ENCODE measurements around the gene ZSCAN31. TPM values are rescaled to one million over a fixed set of nuclear protein-coding genes. Genes with fewer than 3 reads are reported as not detected.
A peak's percentile ranks its signal among the peaks of the same experiment; 100 is the strongest.

The ZSCAN31 gene
- total RNA-seq, result 4.7 and 6.1 TPM in 2 replicates
- long read RNA-seq, transcript ZSCAN31-208 (3 exons, 1,005 nt), result minor isoform, 5 of 29 reads
- long read RNA-seq, transcript ZSCAN31-201 (4 exons, 2,619 nt), result major isoform, 8 of 29 reads
- long read RNA-seq, transcript ZSCAN31-209 (4 exons, 3,050 nt), result major isoform, 8 of 29 reads
- long read RNA-seq, partial matches to known transcripts, result 1 of 29 reads
- long read RNA-seq, other reads (novel, unspliced or antisense), result 3 of 29 reads

- H3K9me3 Mint-ChIP-seq (ENCODE audit: low read depth), result peaks cover 20% of the 10 kb centered on the region
- DNase-seq (ENCODE audit: low spot score, unreplicated experiment), result peak; percentile 74
- H3K4me3 Mint-ChIP-seq (ENCODE audit: low read depth), result no peak within 1 kb of the TSS
- H3K36me3 Mint-ChIP-seq (ENCODE audit: insufficient read depth), result peaks cover 7% of the 10 kb centered on the region
- H3K27ac Mint-ChIP-seq, result no peak within 1 kb of the TSS
- H3K27me3 Mint-ChIP-seq, result no peaks in the 10 kb centered on the region
- no peak for TF ChIP-seq CTCF (IDR thresholded peaks at IDR 0.05; ENCODE audit: unreplicated experiment)
- peaks cover 7% of the 10 kb centered on the region for H3K4me1 Mint-ChIP-seq (ENCODE audit: low read depth)
Observed at GRCh38 chr6:28335564-28336283, at the start of gene ZSCAN31. Gene ZSCAN31 (minus strand): TSS chr6:28336148. CDS start chr6:28329683, 6,465 bp downstream.

- TF ChIP-seq CTCF (IDR thresholded peaks at IDR 0.05; ENCODE audit: unreplicated experiment), result no peak
- no peak for DNase-seq (ENCODE audit: low spot score, unreplicated experiment)
- peaks cover 24% of the 10 kb centered on the region for H3K36me3 Mint-ChIP-seq (ENCODE audit: insufficient read depth)
- H3K4me3 Mint-ChIP-seq (ENCODE audit: low read depth), result peak overlapping the region; percentile 79
- no peaks in the 10 kb centered on the region for H3K27me3 Mint-ChIP-seq
- no peaks in the 10 kb centered on the region for H3K9me3 Mint-ChIP-seq (ENCODE audit: low read depth)
- H3K27ac Mint-ChIP-seq, result peak overlapping the region; percentile 97
- H3K4me1 Mint-ChIP-seq (ENCODE audit: low read depth), result peaks cover 27% of the 10 kb centered on the region
Observed at GRCh38 chr6:28384143-28384533, 48.2 kb upstream of the ZSCAN31 start.

- peak; percentile 73 for DNase-seq (ENCODE audit: low spot score, unreplicated experiment)
- Mint-ChIP-seq H3K4me3 (ENCODE audit: low read depth) (peak overlapping the region; percentile 79), H3K27ac (peak overlapping the region; percentile 97), H3K27me3 (no peaks in the 10 kb centered on the region), H3K9me3 (ENCODE audit: low read depth) (no peaks in the 10 kb centered on the region), H3K4me1 (ENCODE audit: low read depth) (peaks cover 27% of the 10 kb centered on the region), H3K36me3 (ENCODE audit: insufficient read depth) (peaks cover 24% of the 10 kb centered on the region)
- peak; percentile 62 for TF ChIP-seq CTCF (IDR thresholded peaks at IDR 0.05; ENCODE audit: unreplicated experiment)
Observed at GRCh38 chr6:28383235-28384142, 47.5 kb upstream of the ZSCAN31 start.

GRCh38 chr6:28380381-28380780, 44.4 kb upstream of the ZSCAN31 start:
- no peaks in the 10 kb centered on the region for H3K27me3 Mint-ChIP-seq
- no peaks in the 10 kb centered on the region for H3K9me3 Mint-ChIP-seq (ENCODE audit: low read depth)
- DNase-seq (ENCODE audit: low spot score, unreplicated experiment), result no peak
- H3K27ac Mint-ChIP-seq, result no peak overlapping the region
- no peak for TF ChIP-seq CTCF (IDR thresholded peaks at IDR 0.05; ENCODE audit: unreplicated experiment)
- peaks cover 31% of the 10 kb centered on the region for H3K36me3 Mint-ChIP-seq (ENCODE audit: insufficient read depth)
- H3K4me3 Mint-ChIP-seq (ENCODE audit: low read depth), result no peak overlapping the region
- peaks cover 29% of the 10 kb centered on the region for H3K4me1 Mint-ChIP-seq (ENCODE audit: low read depth)

GRCh38 chr6:28378644-28379043, 42.7 kb upstream of the ZSCAN31 start:
- Mint-ChIP-seq H3K27ac (no peak overlapping the region), H3K4me3 (ENCODE audit: low read depth) (no peak overlapping the region), H3K4me1 (ENCODE audit: low read depth) (peaks cover 27% of the 10 kb centered on the region), H3K27me3 (no peaks in the 10 kb centered on the region), H3K36me3 (ENCODE audit: insufficient read depth) (peaks cover 30% of the 10 kb centered on the region), H3K9me3 (ENCODE audit: low read depth) (no peaks in the 10 kb centered on the region)
- TF ChIP-seq CTCF (IDR thresholded peaks at IDR 0.05; ENCODE audit: unreplicated experiment), result no peak
- DNase-seq (ENCODE audit: low spot score, unreplicated experiment), result no peak

All from progenitor cell of endocrine pancreas (in vitro differentiated cells).